GM12878 (cell line): ENCODE measurements around the gene SMARCD2. TPM values are rescaled to one million over a fixed set of nuclear protein-coding genes. Genes with fewer than 3 reads are reported as not detected.

Experiments
- CBX3 ChIP-seq: fragments of 200-600 bp; sonication (generic); IDR thresholded peaks from 2 replicates; pipeline ENCODE4 v1.6.1; 2016; ENCODE audit warnings: low read depth, borderline replicate concordance
- EZH2 ChIP-seq: IDR thresholded peaks from 2 replicates; pipeline ENCODE4 v1.6.1; 2012; ENCODE audit warnings: low read depth, mild to moderate bottlenecking, control low read depth, inconsistent platforms, low read length, borderline replicate concordance; ENCODE audit not compliant: control insufficient read depth
- FOXK2 ChIP-seq: fragments of 450-650 bp; IDR thresholded peaks from 2 replicates; pipeline ENCODE4 v1.6.1; 2017; ENCODE audit warnings: mild to moderate bottlenecking, moderate library complexity
- FOXM1 ChIP-seq: IDR thresholded peaks from 2 replicates; pipeline ENCODE4 v1.6.1; 2012; ENCODE audit warnings: low read depth, mild to moderate bottlenecking, inconsistent platforms, low read length, moderate library complexity
- JUNB ChIP-seq: IDR thresholded peaks from 2 replicates; pipeline ENCODE4 v1.6.1; 2016; ENCODE audit warnings: antibody characterized with exemption, mild to moderate bottlenecking
- NRF1 ChIP-seq: conservative IDR thresholded peaks from 2 replicates; pipeline ENCODE4 v1.6.1; 2011; ENCODE audit warnings: mild to moderate bottlenecking, low read depth, low read length, improper control_type of control experiment
- RCOR1 ChIP-seq: conservative IDR thresholded peaks from 2 replicates; pipeline ENCODE4 v1.6.1; 2012; ENCODE audit warnings: low read depth, low read length, improper control_type of control experiment
- SUPT20H ChIP-seq: IDR thresholded peaks from 2 replicates; pipeline ENCODE4 v1.6.1; 2011; ENCODE audit warnings: low read depth, mild to moderate bottlenecking, low read length, moderate library complexity, borderline replicate concordance; ENCODE audit not compliant: control insufficient read depth
- TCF7 ChIP-seq: IDR thresholded peaks from 2 replicates; pipeline ENCODE4 v1.6.1; 2014; ENCODE audit warnings: antibody characterized with exemption, borderline replicate concordance
- YBX1 ChIP-seq: fragments of 450-650 bp; IDR thresholded peaks from 2 replicates; pipeline ENCODE4 v1.6.1; 2016; ENCODE audit warnings: antibody characterized with exemption
- polyA plus RNA-seq, 11 experiments: library from polyadenylated mRNA; depleted of rRNA in 4 of 11; unstranded in 6 of 11; stranded (reverse) in 5 of 11; fragments of >200 nt; fragmentation: Nextera tagmentation in 4 of 11; fragmentation: Illumina TruSeq in 1 of 11; extraction: Ambion mirVana in 4 of 11; extraction: Trizol in 1 of 11; gene quantifications; 1 replicate in 1 of 11; 2 replicates in 10 of 11; pipeline versions ENCODE4 v1.2.1 to v1.2.3, GENCODE V29; 2011 to 2016; ENCODE audit warnings: inconsistent platforms in 2 of 11, missing spikeins in 2 of 11, low read depth in 1 of 11
- total RNA-seq, 4 experiments: library from RNA; depleted of rRNA in 3 of 4; stranded (reverse); fragments of >200 nt in 3 of 4; fragmentation: Illumina TruSeq in 1 of 4; extraction: Trizol in 1 of 4; gene quantifications; 2 replicates each; pipeline versions ENCODE4 v1.2.1 to v1.2.3, GENCODE V29; 2013 to 2021
- TF ChIP-seq, protein P1 (sequence below): fragments of 450-650 bp; IDR thresholded peaks from 2 replicates; pipeline ENCODE4 v1.6.1; 2017; ENCODE audit warnings: mild to moderate bottlenecking, moderate library complexity
- TF ChIP-seq, protein P2 (sequence below): fragments of 450-650 bp; IDR thresholded peaks from 2 replicates; pipeline ENCODE4 v1.6.1; 2018; ENCODE audit warnings: mild to moderate bottlenecking, low read depth, moderate library complexity; ENCODE audit not compliant: partially characterized antibody

The SMARCD2 gene
- total and polyA plus RNA-seq, 10 of the 15 experiments (the other 5 are each of a cell fraction or from before 2014, with no cell fraction given), result 2.4 to 111 (median 63.6) TPM

DNA sequence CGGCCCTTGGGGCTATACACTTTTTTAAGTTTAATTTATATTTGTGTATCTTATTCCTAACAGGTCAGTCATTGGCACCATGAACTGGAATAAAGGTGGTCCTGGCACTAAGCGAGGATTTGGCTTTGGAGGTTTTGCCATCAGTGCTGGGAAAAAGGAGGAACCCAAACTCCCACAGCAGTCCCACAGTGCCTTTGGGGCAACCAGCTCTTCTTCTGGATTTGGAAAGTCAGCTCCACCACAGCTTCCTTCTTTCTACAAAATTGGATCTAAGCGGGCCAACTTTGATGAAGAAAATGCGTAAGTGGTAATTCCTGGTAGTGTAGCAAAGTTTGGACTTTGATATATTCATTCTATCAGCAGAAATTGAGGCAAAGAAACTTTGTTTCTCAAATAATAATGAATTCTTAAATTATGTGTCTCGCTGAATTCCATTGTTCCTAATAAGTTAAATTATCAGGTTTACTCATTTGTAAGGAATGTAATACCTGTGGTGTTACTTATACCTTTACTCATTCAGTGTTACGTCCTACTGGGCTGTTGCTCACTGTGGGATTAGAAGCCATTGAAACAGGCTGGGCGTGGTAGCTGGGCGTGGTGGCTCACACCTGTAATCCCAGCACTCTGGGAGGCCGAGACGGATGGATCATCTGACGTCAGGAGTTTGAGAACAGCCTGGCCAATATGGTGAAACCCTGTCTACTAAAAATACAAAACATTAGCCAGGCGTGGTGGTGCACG, 55.3 kb downstream of the SMARCD2 start (continued):
- no peak for TF ChIP-seq TCF7
- TF ChIP-seq EZH2, result no peak
- no peak for TF ChIP-seq YBX1
- TF ChIP-seq, protein P1, sequence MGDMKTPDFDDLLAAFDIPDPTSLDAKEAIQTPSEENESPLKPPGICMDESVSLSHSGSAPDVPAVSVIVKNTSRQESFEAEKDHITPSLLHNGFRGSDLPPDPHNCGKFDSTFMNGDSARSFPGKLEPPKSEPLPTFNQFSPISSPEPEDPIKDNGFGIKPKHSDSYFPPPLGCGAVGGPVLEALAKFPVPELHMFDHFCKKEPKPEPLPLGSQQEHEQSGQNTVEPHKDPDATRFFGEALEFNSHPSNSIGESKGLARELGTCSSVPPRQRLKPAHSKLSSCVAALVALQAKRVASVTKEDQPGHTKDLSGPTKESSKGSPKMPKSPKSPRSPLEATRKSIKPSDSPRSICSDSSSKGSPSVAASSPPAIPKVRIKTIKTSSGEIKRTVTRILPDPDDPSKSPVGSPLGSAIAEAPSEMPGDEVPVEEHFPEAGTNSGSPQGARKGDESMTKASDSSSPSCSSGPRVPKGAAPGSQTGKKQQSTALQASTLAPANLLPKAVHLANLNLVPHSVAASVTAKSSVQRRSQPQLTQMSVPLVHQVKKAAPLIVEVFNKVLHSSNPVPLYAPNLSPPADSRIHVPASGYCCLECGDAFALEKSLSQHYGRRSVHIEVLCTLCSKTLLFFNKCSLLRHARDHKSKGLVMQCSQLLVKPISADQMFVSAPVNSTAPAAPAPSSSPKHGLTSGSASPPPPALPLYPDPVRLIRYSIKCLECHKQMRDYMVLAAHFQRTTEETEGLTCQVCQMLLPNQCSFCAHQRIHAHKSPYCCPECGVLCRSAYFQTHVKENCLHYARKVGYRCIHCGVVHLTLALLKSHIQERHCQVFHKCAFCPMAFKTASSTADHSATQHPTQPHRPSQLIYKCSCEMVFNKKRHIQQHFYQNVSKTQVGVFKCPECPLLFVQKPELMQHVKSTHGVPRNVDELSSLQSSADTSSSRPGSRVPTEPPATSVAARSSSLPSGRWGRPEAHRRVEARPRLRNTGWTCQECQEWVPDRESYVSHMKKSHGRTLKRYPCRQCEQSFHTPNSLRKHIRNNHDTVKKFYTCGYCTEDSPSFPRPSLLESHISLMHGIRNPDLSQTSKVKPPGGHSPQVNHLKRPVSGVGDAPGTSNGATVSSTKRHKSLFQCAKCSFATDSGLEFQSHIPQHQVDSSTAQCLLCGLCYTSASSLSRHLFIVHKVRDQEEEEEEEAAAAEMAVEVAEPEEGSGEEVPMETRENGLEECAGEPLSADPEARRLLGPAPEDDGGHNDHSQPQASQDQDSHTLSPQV, result no peak
- no peak for TF ChIP-seq FOXK2
- TF ChIP-seq NRF1, result no peak
- TF ChIP-seq JUNB, result no peak
- TF ChIP-seq SUPT20H, result no peak
- TF ChIP-seq RCOR1, result no peak
- TF ChIP-seq FOXM1, result no peak
- TF ChIP-seq, protein P2, sequence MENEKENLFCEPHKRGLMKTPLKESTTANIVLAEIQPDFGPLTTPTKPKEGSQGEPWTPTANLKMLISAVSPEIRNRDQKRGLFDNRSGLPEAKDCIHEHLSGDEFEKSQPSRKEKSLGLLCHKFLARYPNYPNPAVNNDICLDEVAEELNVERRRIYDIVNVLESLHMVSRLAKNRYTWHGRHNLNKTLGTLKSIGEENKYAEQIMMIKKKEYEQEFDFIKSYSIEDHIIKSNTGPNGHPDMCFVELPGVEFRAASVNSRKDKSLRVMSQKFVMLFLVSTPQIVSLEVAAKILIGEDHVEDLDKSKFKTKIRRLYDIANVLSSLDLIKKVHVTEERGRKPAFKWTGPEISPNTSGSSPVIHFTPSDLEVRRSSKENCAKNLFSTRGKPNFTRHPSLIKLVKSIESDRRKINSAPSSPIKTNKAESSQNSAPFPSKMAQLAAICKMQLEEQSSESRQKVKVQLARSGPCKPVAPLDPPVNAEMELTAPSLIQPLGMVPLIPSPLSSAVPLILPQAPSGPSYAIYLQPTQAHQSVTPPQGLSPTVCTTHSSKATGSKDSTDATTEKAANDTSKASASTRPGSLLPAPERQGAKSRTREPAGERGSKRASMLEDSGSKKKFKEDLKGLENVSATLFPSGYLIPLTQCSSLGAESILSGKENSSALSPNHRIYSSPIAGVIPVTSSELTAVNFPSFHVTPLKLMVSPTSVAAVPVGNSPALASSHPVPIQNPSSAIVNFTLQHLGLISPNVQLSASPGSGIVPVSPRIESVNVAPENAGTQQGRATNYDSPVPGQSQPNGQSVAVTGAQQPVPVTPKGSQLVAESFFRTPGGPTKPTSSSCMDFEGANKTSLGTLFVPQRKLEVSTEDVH, result no peak
- TF ChIP-seq CBX3, result no peak
